Uterus (tissue), 4 donors: ENCODE measurements around the gene SRPK2. TPM values are rescaled to one million over a fixed set of nuclear protein-coding genes. Genes with fewer than 3 reads are reported as not detected.

Experiments used
- DNase-seq, 2 donors: peaks; one replicate each; pipeline ENCODE4 v3.0.0-alpha.2; 2019 to 2020
- H3K27ac ChIP-seq, 2 donors: fragments of 200-600 bp; sonication (generic); 1 replicate in 1 of 2; 2 replicates in 1 of 2; pipeline ENCODE4 v1.5.1; 2016 to 2018
- H3K27me3 ChIP-seq, 2 donors: fragments of 200-600 bp; sonication (generic); one replicate each; pipeline ENCODE4 v1.5.1; 2018 to 2019; ENCODE audit warnings: control low read depth in 1 of 2
- H3K36me3 ChIP-seq, 2 donors: fragments of 200-600 bp; sonication (generic); one replicate each; pipeline ENCODE4 v1.5.1; 2019; ENCODE audit warnings: control low read depth in 1 of 2
- H3K4me1 ChIP-seq, 2 donors: fragments of 200-600 bp; sonication (generic); one replicate each; pipeline ENCODE4 v1.5.1; 2018 to 2019; ENCODE audit warnings: control low read depth in 1 of 2
- H3K4me3 ChIP-seq, 2 donors: fragments of 200-600 bp; sonication (generic); 1 replicate in 1 of 2; 2 replicates in 1 of 2; pipeline ENCODE4 v1.5.1; 2018 to 2019; ENCODE audit warnings: mild to moderate bottlenecking in 1 of 2
- H3K9me3 ChIP-seq, 2 donors: fragments of 200-600 bp; sonication (generic); one replicate each; pipeline ENCODE4 v1.5.1; 2019; ENCODE audit warnings: control low read depth in 1 of 2
- CTCF ChIP-seq, 4 experiments: fragments of 200-600 bp in 2 of 4; fragments of 450-650 bp in 2 of 4; sonication (generic) in 2 of 4; IDR thresholded peaks; one replicate each; pipeline ENCODE4 v1.5.1; 2016 to 2019; ENCODE audit warnings: antibody characterized with exemption in 4 of 4, mild to moderate bottlenecking in 2 of 4, moderate library complexity in 1 of 4
- POLR2A ChIP-seq, 2 donors: fragments of 450-650 bp; IDR thresholded peaks; one replicate each; pipeline ENCODE4 v1.6.1; 2016; ENCODE audit warnings: antibody characterized with exemption in 2 of 2, mild to moderate bottlenecking in 1 of 2, moderate library complexity in 1 of 2
- intact Hi-C: fragments of 100-400 bp; cut with DNase I; formaldehyde crosslinking; loops from one replicate; pipeline ENCODE4 v1.15.1; 2023; ENCODE audit warnings: low total_unique reads
- total RNA-seq, 4 donors: library from RNA; depleted of rRNA in 3 of 4; stranded (reverse); fragments of >200 nt in 3 of 4; gene quantifications; one replicate each; pipeline versions ENCODE4 v1.1.0 to v1.2.4, GENCODE V29; 2014 to 2023
- donor health status: DM: yes; HTN: yes; CAD: no.

SRPK2 gene
- total RNA-seq, 4 donors from 2014 or later, result 40.0 to 129 (median 76.6) TPM

- H3K27me3 ChIP-seq, result no peaks in the 10 kb centered on the region
- intact Hi-C loops, result no loop called here
- H3K9me3 ChIP-seq, result no peaks in the 10 kb centered on the region
- no peak overlapping the region for H3K27ac ChIP-seq
- TF ChIP-seq POLR2A (IDR thresholded peaks at IDR 0.05) (no peak), CTCF (IDR thresholded peaks at IDR 0.05) (no peak)
- no peak overlapping the region for H3K4me3 ChIP-seq
- DNase-seq, result no peak
- no peaks in the 10 kb centered on the region for H3K4me1 ChIP-seq
- no peaks in the 10 kb centered on the region for H3K36me3 ChIP-seq
These were observed 281.3 kb downstream of the SRPK2 start for GRCh38 chr7:105107458-105107857.

- no peak for TF ChIP-seq POLR2A (IDR thresholded peaks at IDR 0.05)
- no peak for TF ChIP-seq CTCF (IDR thresholded peaks at IDR 0.05)
- no peaks in the 10 kb centered on the region for H3K36me3 ChIP-seq
- H3K27me3 ChIP-seq, result no peaks in the 10 kb centered on the region
- no peak for DNase-seq
- no peak overlapping the region for H3K27ac ChIP-seq
- no peaks in the 10 kb centered on the region for H3K9me3 ChIP-seq
- intact Hi-C loops, result no loop called here
- H3K4me1 ChIP-seq, result no peaks in the 10 kb centered on the region
- H3K4me3 ChIP-seq, result no peak overlapping the region
These were observed 282.2 kb downstream of the SRPK2 start for GRCh38 chr7:105106473-105106872.

- no peak overlapping the region for H3K4me3 ChIP-seq
- H3K4me1 ChIP-seq, result no peaks in the 10 kb centered on the region
- no peak for DNase-seq
- H3K27ac ChIP-seq, result no peak overlapping the region
- TF ChIP-seq CTCF (IDR thresholded peaks at IDR 0.05) (no peak), POLR2A (IDR thresholded peaks at IDR 0.05) (no peak)
- intact Hi-C loops, result no loop called here
- H3K27me3 ChIP-seq, result no peaks in the 10 kb centered on the region
- H3K9me3 ChIP-seq, result no peaks in the 10 kb centered on the region
- H3K36me3 ChIP-seq, result no peaks in the 10 kb centered on the region
These were observed 283.1 kb downstream of the SRPK2 start for GRCh38 chr7:105105579-105105978.

GRCh38 chr7:105102557-105103352 is 286.0 kb downstream of the SRPK2 start:
- no peak overlapping the region for H3K27ac ChIP-seq
- H3K36me3 ChIP-seq, result no peaks in the 10 kb centered on the region
- no peak overlapping the region for H3K4me3 ChIP-seq
- TF ChIP-seq POLR2A (IDR thresholded peaks at IDR 0.05), result no peak
- TF ChIP-seq CTCF (IDR thresholded peaks at IDR 0.05), result no peak
- no peaks in the 10 kb centered on the region for H3K9me3 ChIP-seq
- H3K4me1 ChIP-seq, result peaks cover 0 to 4% of the 10 kb centered on the region in 2 donors
- intact Hi-C loops, result no loop called here
- no peak for DNase-seq
- no peaks in the 10 kb centered on the region for H3K27me3 ChIP-seq

GRCh38 chr7:105101864-105102263 is 286.9 kb downstream of the SRPK2 start:
- Histone ChIP-seq H3K9me3 (no peaks in the 10 kb centered on the region), H3K27me3 (no peaks in the 10 kb centered on the region), H3K4me3 (no peak overlapping the region), H3K27ac (no peak overlapping the region), H3K4me1 (peaks cover 0 to 4% of the 10 kb centered on the region in 2 donors), H3K36me3 (no peaks in the 10 kb centered on the region)
- intact Hi-C loops, result no loop called here
- TF ChIP-seq CTCF (IDR thresholded peaks at IDR 0.05) (no peak), POLR2A (IDR thresholded peaks at IDR 0.05) (no peak)
- no peak for DNase-seq
